ENCODE results near the gene ADI1.
A peak's percentile ranks its signal among the peaks of the same experiment; 100 is the strongest.

The ADI1 gene

DNA sequence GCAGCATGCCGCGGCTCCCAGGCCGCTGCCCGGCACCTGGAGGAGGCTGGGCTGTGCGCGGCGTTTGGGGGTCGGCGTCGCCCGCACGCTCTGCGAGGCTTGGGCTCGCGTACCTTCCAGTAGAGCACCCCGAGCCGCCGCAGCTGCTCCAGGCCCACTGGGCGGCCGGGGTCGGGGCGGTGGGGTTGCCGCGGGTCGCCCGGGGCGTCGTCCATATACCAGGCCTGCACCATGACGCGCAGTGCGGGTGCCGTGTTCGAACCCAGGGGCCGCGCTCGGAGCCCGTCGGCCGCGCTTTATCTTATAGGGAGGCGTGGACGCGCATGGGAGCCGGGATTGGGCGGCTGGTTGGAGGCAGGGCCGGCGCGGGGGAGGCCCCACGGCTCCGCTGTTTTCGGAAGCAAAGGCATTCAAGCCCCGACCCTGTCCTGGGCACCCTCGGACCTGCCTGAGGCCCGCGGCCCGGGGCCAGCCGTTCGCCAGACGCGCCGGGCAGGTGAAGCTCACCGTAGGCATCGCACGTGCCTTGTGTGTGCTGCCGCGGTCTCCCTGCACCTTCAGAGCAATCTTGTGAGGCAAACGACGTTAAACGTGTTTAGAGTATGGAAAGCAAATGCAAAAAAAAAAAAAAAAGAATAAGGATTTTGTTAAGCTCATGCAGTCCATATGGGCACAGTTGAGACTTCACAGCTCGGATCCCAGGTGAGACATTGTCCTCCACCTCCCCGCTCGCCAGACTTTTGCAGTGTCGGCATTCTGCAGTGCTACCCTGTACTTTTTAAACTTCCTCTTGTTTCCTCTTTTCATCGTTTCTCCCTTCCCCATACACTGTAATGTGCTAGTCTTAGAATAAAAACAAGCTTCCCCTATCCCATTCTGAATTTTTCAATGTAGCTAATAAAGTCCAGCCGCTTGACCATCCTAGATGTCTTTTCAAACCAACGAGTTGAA, at the start of gene ADI1:
Gene ADI1, minus strand, starts transcription at position 277 of the 951 bp plus-strand sequence. Its CDS starts 44 bp downstream, at position 233.
- DNase-seq, result peak; percentile 80

DNA sequence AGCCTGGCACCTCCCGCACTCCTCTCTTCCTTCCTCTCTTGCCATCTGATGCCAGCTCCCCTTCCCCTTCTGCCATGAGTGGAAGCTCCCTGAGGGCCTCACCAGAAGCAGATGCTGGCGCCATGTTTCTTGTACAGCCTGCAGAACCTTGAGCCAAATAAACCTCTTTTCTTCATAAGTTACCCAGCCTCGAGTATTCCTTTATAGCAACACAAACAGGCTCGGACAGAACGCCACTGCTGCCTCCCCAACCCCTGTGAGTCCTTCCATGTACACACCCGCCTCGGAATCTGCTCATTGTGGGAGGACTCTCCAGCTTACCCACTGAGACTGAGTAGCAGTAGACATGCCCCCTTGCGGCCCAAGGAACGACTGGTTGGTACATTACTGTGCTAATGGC, 47.5 kb upstream of the ADI1 start:
- no peak for DNase-seq

- no peak for DNase-seq
Measured at GRCh38 chr2:3565117-3565516, 45.8 kb upstream of the ADI1 start.

- no peak for DNase-seq
Measured at GRCh38 chr2:3563521-3563976, 44.2 kb upstream of the ADI1 start.

DNA sequence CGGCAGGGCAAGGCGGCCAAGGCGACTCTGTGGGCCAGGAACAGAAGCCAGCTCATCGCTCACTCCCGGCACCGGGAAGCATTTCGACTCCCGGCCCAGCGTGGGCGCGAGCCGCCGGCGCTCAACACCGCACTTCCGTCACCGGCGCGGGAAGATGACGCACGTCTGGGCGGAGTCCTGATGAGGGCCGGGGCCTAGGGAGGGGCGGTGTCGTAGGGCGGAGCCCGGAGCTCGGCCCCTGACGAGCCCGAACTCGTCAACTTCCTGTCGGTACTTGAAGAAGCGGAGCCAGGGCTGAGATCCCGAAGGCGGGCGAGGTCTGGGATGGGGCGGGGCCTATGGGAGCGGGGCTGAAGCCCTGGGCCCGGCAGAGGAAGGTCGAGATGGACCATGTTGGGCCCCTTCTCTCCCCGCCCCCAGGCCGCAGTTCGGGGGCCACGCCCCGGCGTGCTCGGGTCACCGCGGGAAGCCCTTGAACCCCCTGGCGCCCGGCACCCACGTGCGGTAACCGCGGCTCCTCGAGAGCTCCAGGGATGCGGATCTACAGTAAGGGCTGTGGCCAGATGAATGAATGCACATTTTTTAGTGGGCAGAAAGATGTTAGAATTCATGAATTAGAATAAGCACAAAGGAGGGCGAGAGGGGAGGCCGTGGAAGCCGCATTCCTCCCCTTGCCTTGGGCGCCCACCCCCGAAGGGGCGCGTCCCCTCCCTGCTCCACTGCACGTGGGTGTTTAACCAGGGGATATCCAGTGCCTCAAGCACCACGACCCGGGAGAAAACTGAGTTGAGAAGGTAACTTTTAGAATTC, 39.1 kb upstream of the ADI1 start, which contains the start of gene RNASEH1:
Gene RNASEH1, minus strand, starts transcription at position 129 of the 810 bp plus-strand sequence. Its CDS starts 73 bp downstream, at position 56.
- DNase-seq, result peak; percentile 99

DNA sequence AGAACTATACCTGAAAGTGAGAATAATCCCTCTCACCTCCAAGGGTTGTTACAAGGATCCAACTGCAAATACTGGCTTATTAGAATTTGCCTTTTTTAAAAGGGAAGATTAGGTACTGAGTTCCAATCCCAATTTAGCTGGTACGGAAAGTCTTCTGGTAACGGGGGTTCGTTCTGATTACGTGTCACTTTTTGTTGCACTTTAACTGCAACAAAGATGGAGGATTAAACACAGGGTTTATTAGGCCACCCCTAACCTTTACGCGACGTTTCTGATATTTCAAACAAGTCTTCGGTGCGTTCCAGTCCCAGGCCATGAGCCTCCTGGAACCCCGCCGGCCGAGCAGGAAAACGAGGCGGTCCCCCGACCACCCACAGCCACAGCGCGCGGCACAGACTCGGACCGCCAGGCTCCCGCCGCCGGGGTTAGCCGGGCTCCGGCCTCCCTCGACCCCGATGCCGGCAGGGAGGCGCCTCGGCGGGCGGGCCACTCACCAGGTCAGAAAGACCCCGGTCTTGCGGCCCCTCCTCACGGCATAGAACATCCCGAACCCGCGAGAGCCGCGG, 38.4 kb upstream of the ADI1 start:
- DNase-seq, result no peak

DNA sequence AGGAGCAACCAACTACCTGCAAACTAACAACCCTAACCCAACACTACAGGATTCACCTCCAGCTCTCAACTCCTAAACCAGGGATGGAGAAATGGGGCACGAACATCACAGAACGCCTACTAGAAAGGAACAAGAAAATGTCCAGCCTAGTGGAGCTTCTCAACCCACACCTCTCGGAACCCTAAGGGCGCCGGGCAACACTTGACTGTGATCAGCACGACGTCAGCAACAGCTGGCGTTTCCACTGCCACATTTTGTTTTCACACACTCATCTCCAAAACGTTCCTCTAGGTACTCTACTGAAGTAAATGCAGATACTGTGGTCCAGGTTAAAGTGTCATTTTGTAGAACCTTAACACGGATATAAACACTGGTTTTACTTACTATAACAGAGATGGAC, 34.6 kb upstream of the ADI1 start:
- DNase-seq, result no peak

- DNase-seq, result no peak
Measured at GRCh38 chr2:3547915-3548314, 28.6 kb upstream of the ADI1 start.

DNA sequence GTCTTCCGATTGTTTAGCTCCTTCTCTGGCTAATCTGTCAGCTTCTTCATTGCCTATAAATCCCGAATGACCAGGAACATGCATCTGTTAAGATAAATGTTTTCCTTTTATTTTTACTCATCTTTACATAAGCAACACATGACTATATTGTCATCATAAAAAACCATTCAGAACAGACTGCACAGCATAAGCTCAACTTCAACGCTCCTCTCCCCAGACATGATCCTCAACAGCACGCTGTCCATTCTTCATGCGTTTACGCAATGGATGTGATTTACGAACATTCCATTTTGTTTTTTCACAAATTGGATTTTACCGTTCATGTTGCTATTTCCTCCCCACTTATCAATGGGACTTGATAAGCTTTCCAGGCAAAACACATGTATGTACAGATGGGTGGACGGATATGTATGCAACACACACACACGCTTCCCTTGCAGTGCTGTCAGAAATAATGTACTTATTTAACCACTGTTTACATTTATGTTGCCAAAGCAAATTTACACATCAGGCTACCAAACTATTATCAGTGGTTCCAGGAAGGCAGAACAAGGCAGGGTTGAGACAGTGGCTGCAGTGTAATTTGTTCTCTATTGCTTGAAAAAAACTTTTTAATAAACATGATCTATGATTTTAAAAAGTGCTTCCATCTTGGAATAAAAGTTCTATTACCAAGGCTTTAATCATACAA, 26.6 kb upstream of the ADI1 start:
- DNase-seq, result no peak

DNA sequence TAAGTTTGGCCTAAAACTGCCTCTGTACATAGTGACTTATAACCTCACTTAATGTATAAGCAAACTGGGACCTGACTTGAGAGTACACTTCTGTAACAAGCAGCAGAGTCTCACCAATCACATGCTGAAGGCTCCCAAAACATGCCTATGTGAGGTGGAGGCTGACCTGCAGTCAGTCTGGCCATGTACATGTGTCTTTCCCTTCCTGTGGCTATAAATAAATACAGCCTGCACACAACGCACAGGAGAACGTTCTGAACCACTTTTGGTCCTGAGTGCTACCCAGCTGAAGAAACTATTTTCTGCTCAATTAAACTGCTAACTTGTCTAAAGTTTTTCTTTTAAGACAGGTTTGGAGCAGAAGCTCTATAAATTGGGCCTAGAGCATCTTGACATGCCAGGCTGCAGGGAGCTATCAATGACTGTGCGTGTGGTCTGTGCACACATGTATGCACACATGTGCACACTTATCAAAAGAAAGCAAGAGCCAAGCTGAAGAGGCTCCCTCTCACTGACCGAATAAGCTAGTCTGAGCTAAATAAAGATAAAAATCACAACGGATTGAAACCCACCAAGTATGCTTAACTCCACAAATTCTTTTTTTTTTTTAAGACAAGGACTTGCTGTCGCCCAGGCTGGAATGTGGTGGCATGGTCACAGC, 23.8 kb upstream of the ADI1 start:
- DNase-seq, result no peak

- DNase-seq, result no peak
Measured at GRCh38 chr2:3542107-3542506, 22.8 kb upstream of the ADI1 start.

DNA sequence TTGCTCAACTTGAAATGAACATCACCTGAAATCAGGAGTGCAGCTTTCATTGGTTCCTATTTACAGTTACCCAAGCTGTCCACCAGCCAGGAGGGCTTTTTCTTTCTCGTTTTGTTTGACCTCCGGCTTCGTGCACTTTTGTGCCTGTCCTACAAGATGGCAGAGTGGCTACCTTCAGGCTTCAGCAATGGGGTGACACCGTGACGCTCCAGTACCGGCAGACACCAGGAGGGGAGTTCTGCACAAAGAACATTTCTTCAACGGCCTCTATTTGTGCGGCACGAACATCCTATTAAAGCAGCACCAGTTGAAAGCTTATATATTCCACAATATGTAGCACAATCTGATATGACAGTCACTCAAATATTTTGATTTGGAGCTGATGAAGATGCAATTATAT, 20.5 kb upstream of the ADI1 start:
- DNase-seq, result no peak

DNA sequence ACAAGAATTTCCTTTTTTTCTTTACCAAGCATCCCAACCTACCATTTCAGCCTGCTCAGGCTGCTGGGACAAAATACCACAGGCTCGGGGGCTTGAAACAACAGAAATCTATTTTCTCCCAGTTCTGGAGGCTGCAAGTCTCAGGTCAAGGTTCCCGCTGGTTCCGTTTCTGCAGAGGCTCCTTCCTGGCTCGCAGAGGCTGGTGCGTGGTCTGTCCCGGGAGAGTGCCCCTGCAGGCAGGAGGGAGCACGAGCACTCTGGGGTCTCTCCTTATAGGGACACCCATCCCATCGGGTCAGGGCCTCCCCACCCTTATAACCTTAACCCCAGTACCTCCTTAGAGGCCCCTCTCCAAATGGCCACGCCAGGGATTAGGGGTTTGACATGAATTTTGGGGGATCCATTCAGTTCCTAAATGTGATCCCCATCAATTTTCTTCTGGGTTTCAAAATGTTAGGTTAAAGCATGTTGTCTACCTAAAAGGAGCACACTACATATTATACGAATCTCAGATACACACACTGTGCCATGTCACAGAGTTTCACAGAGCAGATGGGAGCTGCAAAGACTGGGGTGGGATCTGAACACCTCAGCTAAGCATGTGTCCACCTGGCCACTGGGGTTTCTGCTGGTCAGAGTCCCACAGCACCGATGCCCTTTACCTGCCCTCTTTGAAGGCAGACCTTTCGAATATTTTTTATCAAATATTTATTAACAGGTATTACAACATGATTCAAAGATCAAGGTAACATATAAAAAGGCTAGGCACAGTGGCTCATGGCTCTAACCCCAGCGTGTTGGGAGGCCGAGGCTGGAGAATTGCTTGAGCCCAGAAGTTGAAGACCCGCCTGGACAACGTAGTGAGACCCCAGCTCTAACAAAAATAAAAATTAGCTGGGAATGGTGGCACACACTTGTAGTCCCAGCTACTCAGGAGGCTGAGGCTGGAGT, 17.6 kb upstream of the ADI1 start:
- DNase-seq, result peak; percentile 64

DNA sequence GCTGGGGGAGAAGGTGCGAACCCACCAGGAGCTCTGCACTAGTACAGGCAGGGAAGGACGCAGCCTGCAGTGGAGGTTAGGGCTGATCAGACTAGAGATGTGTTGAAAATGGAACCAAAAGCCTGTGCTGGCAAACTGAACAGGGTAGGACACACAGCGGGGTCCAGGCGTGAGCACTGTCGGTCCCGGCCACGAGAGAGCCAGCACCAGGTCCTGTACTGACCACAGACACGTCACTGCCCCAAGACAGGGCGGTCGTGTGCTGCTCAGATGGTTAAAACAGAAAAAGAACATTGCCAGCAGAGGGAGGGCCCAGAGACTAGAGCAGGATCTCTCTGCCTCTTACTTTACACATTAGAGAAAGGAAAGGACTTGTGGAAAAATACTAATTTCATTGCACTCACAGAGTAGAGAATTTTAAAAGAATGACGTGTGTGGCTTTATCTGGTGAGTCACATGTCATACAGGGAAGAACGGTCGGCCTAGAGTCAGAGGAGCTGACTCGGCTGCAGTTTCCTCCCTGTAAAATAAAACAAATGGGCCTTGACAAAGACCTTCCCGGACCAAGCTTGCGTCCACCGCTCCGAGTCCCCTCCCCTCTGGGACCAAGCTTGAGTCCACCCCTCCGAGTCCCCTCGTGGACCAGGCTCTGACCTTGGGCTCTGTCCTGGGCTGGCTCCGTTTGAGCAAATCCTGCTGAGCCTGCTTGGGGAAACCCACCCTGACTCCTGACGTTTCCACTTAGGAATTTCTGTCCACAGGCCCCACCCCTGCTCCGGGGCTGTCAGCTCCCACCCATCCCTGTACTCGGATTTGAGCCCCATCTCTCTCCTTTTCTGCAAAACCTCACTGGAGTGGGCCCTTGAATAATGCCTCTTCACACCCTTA, 16.7 kb upstream of the ADI1 start:
- peak; percentile 92 for DNase-seq

GRCh38 chr2:3535467-3535793, 16.1 kb upstream of the ADI1 start:
- no peak for DNase-seq

DNA sequence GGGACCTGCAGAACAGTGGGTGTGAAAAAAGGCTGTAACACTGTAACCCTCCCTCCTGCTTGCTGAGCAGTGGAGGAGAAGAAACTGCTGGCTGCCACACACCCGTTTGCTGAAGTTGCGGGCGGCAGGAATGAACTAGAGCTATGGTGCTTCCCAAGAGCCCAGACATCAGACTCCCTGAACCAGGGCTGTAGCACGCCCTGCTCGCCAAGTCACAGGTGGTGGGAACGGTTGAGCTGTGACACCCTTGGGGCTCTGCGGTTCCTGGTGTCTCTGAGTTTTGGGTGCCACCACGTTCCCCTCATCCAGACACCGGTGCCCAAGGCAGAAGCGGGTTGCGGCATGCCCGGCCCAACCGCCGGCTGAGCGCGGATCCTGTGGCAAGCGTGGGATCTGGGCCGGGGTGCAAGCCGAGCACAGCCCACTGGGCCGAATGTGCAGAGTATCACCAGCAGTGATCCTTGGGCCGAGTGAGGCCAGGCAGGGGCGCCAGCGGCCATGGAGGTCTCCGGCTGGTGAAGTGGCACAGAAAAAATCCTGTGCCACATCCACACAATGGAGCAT, 15.0 kb upstream of the ADI1 start:
- no peak for DNase-seq

- no peak for DNase-seq
Measured at GRCh38 chr2:3533836-3534235, 14.5 kb upstream of the ADI1 start.

- DNase-seq, result no peak
Measured at GRCh38 chr2:3532941-3533340, 13.6 kb upstream of the ADI1 start.

GRCh38 chr2:3529316-3530025, 10.1 kb upstream of the ADI1 start:
- DNase-seq, result no peak

All from fibroblast of skin of right biceps (primary cell).